ENCODE data around the gene SCN9A. TPM values are rescaled to one million over a fixed set of nuclear protein-coding genes. Genes with fewer than 3 reads are reported as not detected.
"Not testable (repeated sequence)": the region's sequence is repeated elsewhere in the genome, so short reads cannot be mapped to it uniquely, and the experiment has no call there.

The SCN9A gene
- total RNA-seq, 1 donor from 2014 or later = 0.34 TPM

DNA sequence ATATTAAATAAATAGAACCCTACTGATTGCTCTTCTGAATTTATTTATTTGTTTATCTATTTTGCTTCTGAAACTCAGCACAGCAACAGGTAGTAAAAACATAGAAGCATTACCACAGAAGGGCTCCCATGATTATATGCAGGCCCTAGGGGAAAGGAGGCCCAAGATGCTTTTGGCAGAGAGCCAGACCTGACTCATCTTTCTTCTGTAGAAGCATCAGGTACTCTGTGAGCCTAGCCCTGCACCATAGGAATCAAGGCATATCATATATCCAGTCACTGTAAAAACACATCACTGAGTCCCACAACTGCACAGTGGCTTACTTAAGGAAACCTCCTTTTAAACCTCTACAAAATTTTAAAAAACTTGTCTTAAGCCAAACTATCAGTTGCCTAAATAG is 1.8 kb downstream of the SCN9A start:
- DNase-seq = no peak

DNA sequence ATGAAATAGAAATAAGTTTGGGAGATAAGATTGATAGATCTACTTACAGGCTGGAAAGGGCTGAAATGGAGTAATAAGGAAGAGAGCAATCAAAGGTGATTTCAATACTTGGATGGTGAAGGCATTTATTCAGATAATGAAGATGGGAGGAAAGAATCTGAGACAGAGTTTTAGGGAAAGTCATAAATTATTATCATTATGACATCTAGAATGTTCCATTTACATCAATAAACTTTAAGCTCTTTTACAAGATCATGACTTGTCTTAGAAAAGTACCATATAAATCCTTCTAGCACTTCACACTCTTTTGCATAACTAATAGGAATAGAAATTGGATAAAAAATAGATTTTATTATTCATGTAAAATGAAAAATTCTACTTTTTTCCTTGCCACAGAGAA is 2.2 kb downstream of the SCN9A start:
- no peak for DNase-seq

GRCh38 chr2:166373105-166373504 is 2.6 kb downstream of the SCN9A start:
- DNase-seq = no peak

GRCh38 chr2:166372046-166372445 is 3.7 kb downstream of the SCN9A start:
- DNase-seq = no peak

DNA sequence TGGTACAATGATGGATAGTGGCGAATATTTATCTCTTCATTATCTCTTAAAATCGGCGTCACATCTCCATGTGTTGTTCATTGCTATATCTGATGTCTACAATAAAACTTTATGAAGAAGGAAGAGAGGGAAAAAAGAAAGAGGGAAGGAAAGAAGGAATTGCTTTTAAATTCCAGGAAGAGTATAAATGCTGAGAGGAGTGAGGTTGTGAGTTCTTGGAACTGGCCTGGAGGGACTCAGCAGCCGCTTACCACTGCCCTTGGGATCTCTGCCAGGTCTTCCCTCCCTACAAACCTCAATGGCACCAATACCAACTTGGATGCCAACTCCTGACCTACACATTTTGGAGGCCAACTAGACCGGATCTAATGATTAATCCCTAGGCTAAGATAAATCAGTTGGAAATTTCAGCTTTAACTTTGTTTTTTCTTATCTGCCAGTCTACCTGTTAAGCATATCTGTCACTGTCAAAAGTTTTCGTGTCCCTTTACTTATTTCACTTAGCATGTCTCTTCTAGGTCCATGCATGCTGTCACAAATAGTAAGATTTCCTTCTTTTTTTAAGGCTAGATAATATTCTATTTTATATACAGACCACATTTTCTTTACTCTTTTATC is 9.8 kb downstream of the SCN9A start:
- DNase-seq = no peak

DNA sequence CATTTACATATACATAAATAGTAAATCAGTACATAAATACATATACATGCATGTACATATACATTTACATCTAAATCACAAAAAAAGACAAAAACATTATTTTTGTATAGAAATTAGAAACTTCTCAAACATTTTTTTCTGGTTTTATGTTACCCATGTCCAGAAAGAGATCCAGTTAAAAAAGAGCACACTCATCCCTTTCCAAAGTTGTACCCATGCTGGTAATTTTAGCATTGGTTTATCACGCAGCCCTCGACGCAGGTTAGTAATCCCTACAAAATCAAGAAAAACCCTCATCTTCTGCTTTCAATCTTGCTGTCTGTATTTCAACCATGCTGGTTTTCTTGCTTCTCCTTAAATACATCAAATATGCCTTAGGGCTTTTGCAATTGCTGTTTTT is 10.5 kb downstream of the SCN9A start:
- no peak for DNase-seq

GRCh38 chr2:166364476-166365161 is 11.1 kb downstream of the SCN9A start:
- no peak for DNase-seq

GRCh38 chr2:166361351-166362153 is 14.2 kb downstream of the SCN9A start:
- DNase-seq = peak; percentile 70

GRCh38 chr2:166360906-166361305 is 14.8 kb downstream of the SCN9A start:
- no peak for DNase-seq

- DNase-seq = no peak
These were observed 15.3 kb downstream of the SCN9A start for GRCh38 chr2:166360426-166360825.

- not testable (repeated sequence) for DNase-seq
These were observed 17.8 kb downstream of the SCN9A start for GRCh38 chr2:166357950-166358321.

- no peak for DNase-seq
These were observed 18.4 kb downstream of the SCN9A start for GRCh38 chr2:166357068-166357949.

DNA sequence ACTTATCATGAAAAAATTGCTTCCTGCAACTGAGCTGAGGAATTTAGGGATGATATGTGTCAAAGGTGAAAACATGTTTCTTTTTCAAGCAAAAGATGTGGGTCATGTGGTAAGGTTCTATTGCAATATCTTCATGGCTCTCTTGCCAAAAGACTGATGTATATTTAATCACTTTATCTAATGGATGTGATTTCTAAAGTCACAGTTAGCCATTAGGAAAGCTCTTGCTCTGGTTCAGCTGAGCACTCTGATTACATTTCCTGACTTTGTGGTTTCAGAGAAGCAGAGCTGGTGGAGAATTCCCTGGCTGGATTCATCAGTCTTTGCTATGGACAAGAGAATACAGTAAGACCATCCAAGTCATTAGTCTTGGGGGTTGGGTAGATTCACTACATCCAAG is 24.4 kb downstream of the SCN9A start:
- no peak for DNase-seq

- no peak for DNase-seq
These were observed 25.2 kb downstream of the SCN9A start for GRCh38 chr2:166350525-166350924.

- no peak for DNase-seq
These were observed 31.2 kb downstream of the SCN9A start for GRCh38 chr2:166344286-166345113.

DNA sequence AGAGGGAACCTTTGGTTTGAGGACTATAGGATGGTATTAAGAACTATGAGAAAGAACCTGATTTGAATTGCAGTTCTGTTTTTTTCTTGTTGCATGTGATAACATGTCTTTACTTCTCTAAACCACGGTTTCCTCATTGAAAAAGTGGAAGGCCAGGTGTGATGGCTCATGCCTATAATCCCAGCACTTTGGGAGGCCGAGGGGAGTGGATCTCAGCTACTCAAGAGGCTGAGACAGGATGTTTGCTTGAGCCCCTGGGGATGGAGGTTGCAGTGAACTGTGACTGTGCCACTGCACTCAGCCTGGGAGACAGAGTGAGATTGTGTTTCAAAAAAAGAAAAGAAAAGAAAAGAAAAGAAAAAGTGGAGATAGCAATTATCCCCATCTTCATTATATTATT is 32.3 kb downstream of the SCN9A start:
- DNase-seq = no peak

DNA sequence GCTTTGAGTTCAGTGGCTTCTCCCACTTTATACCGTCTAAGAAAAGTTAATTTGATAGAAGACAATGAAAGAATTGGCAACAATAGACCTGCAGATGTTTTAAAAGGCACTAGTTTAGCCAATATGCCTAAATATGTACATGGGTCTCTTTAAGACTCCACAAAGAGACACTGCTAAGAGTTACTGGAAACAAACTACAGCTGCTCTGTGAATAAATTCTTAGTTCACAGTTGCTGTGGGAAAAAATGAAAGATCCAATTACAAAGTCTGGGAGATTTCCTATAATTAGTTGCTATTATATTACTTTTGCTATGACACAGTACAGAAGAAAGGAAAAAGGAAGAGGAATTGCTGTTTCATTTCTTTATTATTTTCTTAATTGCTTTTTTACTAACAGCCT is 34.3 kb downstream of the SCN9A start:
- no peak for DNase-seq

GRCh38 chr2:166338831-166339339 is 36.9 kb downstream of the SCN9A start:
- DNase-seq = no peak

DNA sequence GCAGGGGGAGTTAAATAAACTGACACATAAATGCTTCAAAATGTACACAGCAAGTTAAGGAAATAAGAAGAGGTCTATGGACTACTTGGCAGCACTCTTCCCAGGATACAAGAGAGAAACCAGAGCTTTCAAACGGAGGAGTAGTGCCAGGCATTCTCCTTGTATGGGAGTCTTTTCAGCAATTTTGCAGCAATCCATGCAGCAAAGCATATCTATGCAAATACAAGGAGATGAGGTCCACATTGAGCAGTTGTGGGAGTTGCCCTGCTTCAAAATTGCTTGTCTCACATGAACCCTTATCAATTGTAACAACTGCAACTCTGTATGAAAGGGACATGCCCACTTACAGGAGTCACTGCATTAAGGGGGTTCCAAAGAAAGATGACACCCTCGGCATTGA is 37.8 kb downstream of the SCN9A start:
- no peak for DNase-seq

DNA sequence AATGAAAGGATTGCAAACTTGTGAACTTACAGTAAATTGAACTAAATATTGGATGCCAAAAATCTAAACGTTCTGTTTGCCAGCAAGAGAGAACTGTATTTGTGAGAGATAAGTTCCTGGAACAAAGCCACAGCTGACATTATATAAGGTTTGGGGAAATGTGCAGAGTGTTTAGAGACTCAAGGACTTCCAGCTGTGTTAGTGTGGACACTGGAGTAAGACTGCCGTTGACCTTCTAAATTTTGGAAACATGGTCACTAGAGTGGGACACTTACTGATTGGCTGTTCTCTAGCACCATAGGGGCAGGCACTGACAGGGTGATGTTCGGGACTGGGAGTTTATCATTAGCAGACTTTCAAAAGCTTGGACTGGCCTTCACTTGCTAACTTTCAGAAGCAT is 40.5 kb downstream of the SCN9A start:
- DNase-seq = no peak

GRCh38 chr2:166334805-166335204 is 40.9 kb downstream of the SCN9A start:
- DNase-seq = peak; percentile 27

- no peak for DNase-seq
These were observed 41.9 kb downstream of the SCN9A start for GRCh38 chr2:166333801-166334200.

Data from dermis blood vessel endothelial cell (primary cell).